A673 (cell line): ENCODE results near the gene MRPL34. TPM values are rescaled to one million over a fixed set of nuclear protein-coding genes. Genes with fewer than 3 reads are reported as not detected.

Experiments
- BruUV-seq: library from RNA; stranded (reverse); fragments of 400-500 nt; replicated peaks from 2 replicates; lab custom pipeline; 2021; lab: Mats Ljungman, UMichigan
- CTCF ChIA-PET: fragments of 300-600 bp; sonication (Branson Sonifier 250); formaldehyde crosslinking; loops from one replicate; lab custom pipeline; 2022; ENCODE audit warnings: antibody characterized with exemption; lab: Charles Lee
- POLR2A ChIA-PET: fragments of 300-600 bp; sonication (Branson Sonifier 250); formaldehyde crosslinking; loops from one replicate; lab custom pipeline; 2022; ENCODE audit warnings: antibody characterized with exemption; ENCODE audit not compliant: low non-redundant PET; lab: Charles Lee
- DNase-seq: peaks from one replicate; pipeline ENCODE4 v3.0.0-alpha.2; 2015; ENCODE audit warnings: low spot score
- H3K27ac ChIP-seq: fragments of 200-600 bp; sonication (generic); 2 replicates; pipeline ENCODE4 v1.5.1; 2016; ENCODE audit warnings: mixed run types, low read depth, mild to moderate bottlenecking, mixed read lengths, antibody characterized with exemption, low read length; ENCODE audit not compliant: poor library complexity, severe bottlenecking
- H3K27me3 ChIP-seq: fragments of 200-600 bp; sonication (generic); replicated peaks from 2 replicates; pipeline ENCODE4 v1.6.1; 2017; ENCODE audit warnings: mixed run types, low read depth, mild to moderate bottlenecking, mixed read lengths, antibody characterized with exemption, low read length; ENCODE audit not compliant: insufficient read depth, poor library complexity
- H3K36me3 ChIP-seq: fragments of 200-600 bp; sonication (generic); 2 replicates; pipeline ENCODE4 v1.6.1; 2016; ENCODE audit warnings: mixed run types, mild to moderate bottlenecking, mixed read lengths, antibody characterized with exemption, low read length; ENCODE audit not compliant: insufficient read depth, poor library complexity, severe bottlenecking
- H3K4me1 ChIP-seq: fragments of 200-600 bp; sonication (generic); 2 replicates; pipeline ENCODE4 v1.6.1; 2017; ENCODE audit warnings: mixed run types, mild to moderate bottlenecking, mixed read lengths, antibody characterized with exemption, low read length; ENCODE audit not compliant: insufficient read depth, poor library complexity, severe bottlenecking
- H3K4me3 ChIP-seq: fragments of 200-600 bp; sonication (generic); 2 replicates; pipeline ENCODE4 v1.5.1; 2016; ENCODE audit warnings: low read depth, mixed run types, mild to moderate bottlenecking, mixed read lengths, low read length; ENCODE audit not compliant: poor library complexity, severe bottlenecking
- H3K9me3 ChIP-seq: fragments of 200-600 bp; sonication (generic); 2 replicates; pipeline ENCODE4 v1.6.1; 2016; ENCODE audit warnings: mixed run types, low read depth, mild to moderate bottlenecking, mixed read lengths, antibody characterized with exemption, low read length; ENCODE audit not compliant: poor library complexity, severe bottlenecking
- EZH2 ChIP-seq: fragments of 200-600 bp; sonication (generic); IDR thresholded peaks from 2 replicates; pipeline ENCODE4 v1.6.1; 2017; ENCODE audit warnings: borderline replicate concordance, low read depth, mild to moderate bottlenecking, mixed read lengths, antibody characterized with exemption, low read length; ENCODE audit not compliant: poor library complexity, severe bottlenecking
- intact Hi-C: fragments of 100-400 bp; cut with micrococcal nuclease; formaldehyde crosslinking; loops from one replicate; pipeline ENCODE4 v1.10.0; 2022; ENCODE audit not compliant: unreplicated experiment
- total RNA-seq: library from RNA; stranded (reverse); gene quantifications from 2 replicates; pipeline ENCODE4 v1.2.3, GENCODE V29; 2021
- TF ChIP-seq, protein P1 (sequence below): fragments of 300-800, 200-600 bp; sonication (generic); conservative IDR thresholded peaks from 2 replicates; pipeline ENCODE4 v1.5.1; 2017; ENCODE audit warnings: low read depth, mild to moderate bottlenecking, antibody characterized with exemption, low read length, moderate library complexity, mixed read lengths

MRPL34 gene
- total RNA-seq, 1 experiment from 2014 or later, result 91.8 TPM

DNA sequence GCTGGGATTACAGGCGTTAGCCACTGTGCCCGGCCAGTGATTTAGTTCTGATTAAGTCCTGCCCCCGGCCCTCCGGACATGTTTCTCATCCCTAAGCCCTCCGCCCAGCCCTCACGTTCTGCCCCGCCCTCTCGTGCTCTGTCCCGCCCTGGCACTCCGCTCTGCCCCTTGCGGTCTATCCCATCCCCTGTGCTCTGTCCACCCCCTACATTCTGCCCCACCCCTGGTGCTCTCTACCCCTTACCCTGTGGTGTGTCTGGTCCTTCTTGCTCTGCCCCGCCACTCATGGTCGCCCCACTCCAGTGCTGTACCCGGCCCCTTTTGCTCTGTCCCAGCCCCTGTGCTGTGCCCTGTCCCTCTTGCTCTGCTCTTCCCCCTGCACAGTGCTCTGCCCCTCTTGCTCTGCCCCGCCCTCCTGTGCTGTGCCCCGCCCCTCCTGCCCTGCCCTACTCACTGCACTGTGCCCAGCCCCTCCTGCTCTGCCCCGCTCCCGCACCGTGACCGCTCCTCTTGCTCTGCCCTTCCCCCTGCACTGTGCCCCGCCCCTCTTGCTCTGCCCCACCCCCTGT is 34.7 kb downstream of the MRPL34 start:
- BruUV-seq, result no TSS peak
- POLR2A ChIA-PET, result no interaction called here
- Histone ChIP-seq H3K9me3 (no peaks in the 10 kb centered on the region), H3K36me3 (peaks cover 11% of the 10 kb centered on the region), H3K27ac (no peak overlapping the region), H3K4me3 (no peak overlapping the region), H3K4me1 (peaks cover 13% of the 10 kb centered on the region), H3K27me3 (no peaks in the 10 kb centered on the region)
- intact Hi-C loops, result no loop called here
- CTCF ChIA-PET, result no interaction called here
- TF ChIP-seq, protein P1, sequence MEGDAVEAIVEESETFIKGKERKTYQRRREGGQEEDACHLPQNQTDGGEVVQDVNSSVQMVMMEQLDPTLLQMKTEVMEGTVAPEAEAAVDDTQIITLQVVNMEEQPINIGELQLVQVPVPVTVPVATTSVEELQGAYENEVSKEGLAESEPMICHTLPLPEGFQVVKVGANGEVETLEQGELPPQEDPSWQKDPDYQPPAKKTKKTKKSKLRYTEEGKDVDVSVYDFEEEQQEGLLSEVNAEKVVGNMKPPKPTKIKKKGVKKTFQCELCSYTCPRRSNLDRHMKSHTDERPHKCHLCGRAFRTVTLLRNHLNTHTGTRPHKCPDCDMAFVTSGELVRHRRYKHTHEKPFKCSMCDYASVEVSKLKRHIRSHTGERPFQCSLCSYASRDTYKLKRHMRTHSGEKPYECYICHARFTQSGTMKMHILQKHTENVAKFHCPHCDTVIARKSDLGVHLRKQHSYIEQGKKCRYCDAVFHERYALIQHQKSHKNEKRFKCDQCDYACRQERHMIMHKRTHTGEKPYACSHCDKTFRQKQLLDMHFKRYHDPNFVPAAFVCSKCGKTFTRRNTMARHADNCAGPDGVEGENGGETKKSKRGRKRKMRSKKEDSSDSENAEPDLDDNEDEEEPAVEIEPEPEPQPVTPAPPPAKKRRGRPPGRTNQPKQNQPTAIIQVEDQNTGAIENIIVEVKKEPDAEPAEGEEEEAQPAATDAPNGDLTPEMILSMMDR, result no peak
- no peak for TF ChIP-seq EZH2
- DNase-seq, result peak; percentile 43

DNA sequence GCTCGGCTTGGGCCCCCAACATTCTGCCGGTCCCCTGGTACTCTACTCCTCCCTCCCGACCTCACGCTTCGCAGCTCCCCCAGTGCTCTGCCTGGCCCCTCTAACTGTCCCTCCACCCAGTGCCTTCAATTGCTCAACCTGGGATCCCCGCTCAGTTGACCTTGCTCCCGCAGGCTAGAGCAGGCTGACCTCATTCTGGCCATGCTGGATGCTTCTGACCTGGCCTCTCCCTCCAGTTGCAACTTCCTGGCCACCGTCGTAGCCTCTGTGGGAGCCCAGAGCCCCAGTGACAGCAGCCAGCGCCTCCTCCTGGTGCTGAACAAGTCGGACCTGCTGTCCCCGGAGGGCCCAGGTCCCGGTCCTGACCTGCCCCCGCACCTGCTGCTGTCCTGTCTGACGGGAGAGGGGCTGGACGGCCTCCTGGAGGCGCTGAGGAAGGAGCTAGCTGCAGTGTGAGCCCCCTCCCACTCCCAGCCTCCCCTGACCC is 35.2 kb downstream of the MRPL34 start:
- peaks cover 11% of the 10 kb centered on the region for H3K36me3 ChIP-seq
- H3K4me3 ChIP-seq, result no peak overlapping the region
- ChIA-PET CTCF (no interaction called here), POLR2A (no interaction called here)
- no peaks in the 10 kb centered on the region for H3K27me3 ChIP-seq
- BruUV-seq, result no TSS peak
- TF ChIP-seq, protein P1, result no peak
- TF ChIP-seq EZH2, result no peak
- DNase-seq, result no peak
- no peaks in the 10 kb centered on the region for H3K9me3 ChIP-seq
- peaks cover 13% of the 10 kb centered on the region for H3K4me1 ChIP-seq
- intact Hi-C loops, result no loop called here
- H3K27ac ChIP-seq, result no peak overlapping the region

GRCh38 chr19:17341386-17341785 is 35.7 kb downstream of the MRPL34 start:
- BruUV-seq, result no TSS peak
- peaks cover 11% of the 10 kb centered on the region for H3K36me3 ChIP-seq
- H3K27ac ChIP-seq, result no peak overlapping the region
- CTCF ChIA-PET, result no interaction called here
- H3K27me3 ChIP-seq, result no peaks in the 10 kb centered on the region
- H3K4me3 ChIP-seq, result no peak overlapping the region
- POLR2A ChIA-PET, result no interaction called here
- intact Hi-C loops, result no loop called here
- H3K9me3 ChIP-seq, result no peaks in the 10 kb centered on the region
- peaks cover 13% of the 10 kb centered on the region for H3K4me1 ChIP-seq
- TF ChIP-seq, protein P1, result no peak
- TF ChIP-seq EZH2, result no peak
- no peak for DNase-seq
